ENCODE data around the gene MTNR1A.
A peak's percentile ranks its signal among the peaks of the same experiment; 100 is the strongest.

Gene MTNR1A
- 0 to 3.0 (median 0) reads per million in 17 experiments for total RNA-seq

GRCh38 chr4:186554914-186555827, at the start of gene MTNR1A:
Gene MTNR1A, minus strand, starts transcription at chr4:186555567. Its CDS starts 202 bp downstream, at chr4:186555365.
- DNase-seq = no peak

- no peak for DNase-seq
Observed at GRCh38 chr4:186604124-186604807, 48.9 kb upstream of the MTNR1A start.

- DNase-seq = no peak
Observed at GRCh38 chr4:186602978-186603377, 47.6 kb upstream of the MTNR1A start.

GRCh38 chr4:186599483-186599882, 44.1 kb upstream of the MTNR1A start:
- no peak for DNase-seq

- no peak for DNase-seq
Observed at GRCh38 chr4:186598686-186599085, 43.3 kb upstream of the MTNR1A start.

- no peak for DNase-seq
Observed at GRCh38 chr4:186596850-186597390, 41.6 kb upstream of the MTNR1A start.

- DNase-seq = no peak
Observed at GRCh38 chr4:186596346-186596745, 41.0 kb upstream of the MTNR1A start.

GRCh38 chr4:186593587-186593973, 38.2 kb upstream of the MTNR1A start:
- DNase-seq = no peak

GRCh38 chr4:186592966-186593586, 37.7 kb upstream of the MTNR1A start:
- DNase-seq = no peak

- DNase-seq = no peak
Observed at GRCh38 chr4:186592445-186592844, 37.1 kb upstream of the MTNR1A start.

GRCh38 chr4:186591651-186592050, 36.3 kb upstream of the MTNR1A start:
- DNase-seq = no peak

- DNase-seq = no peak
Observed at GRCh38 chr4:186588503-186588902, 33.1 kb upstream of the MTNR1A start.

GRCh38 chr4:186587416-186588018, 32.1 kb upstream of the MTNR1A start:
- peak; percentile 60 to 78 (median 68) for DNase-seq

GRCh38 chr4:186586205-186586604, 30.8 kb upstream of the MTNR1A start:
- no peak for DNase-seq

GRCh38 chr4:186584912-186585311, 29.5 kb upstream of the MTNR1A start:
- no peak for DNase-seq

- no peak for DNase-seq
Observed at GRCh38 chr4:186581421-186581820, 26.1 kb upstream of the MTNR1A start.

- no peak for DNase-seq
Observed at GRCh38 chr4:186580669-186581068, 25.3 kb upstream of the MTNR1A start.

- no peak for DNase-seq
Observed at GRCh38 chr4:186570193-186570996, 15.0 kb upstream of the MTNR1A start.

GRCh38 chr4:186569533-186570192, 14.3 kb upstream of the MTNR1A start:
- no peak for DNase-seq

- DNase-seq = no peak
Observed at GRCh38 chr4:186566068-186566467, 10.7 kb upstream of the MTNR1A start.

- no peak for DNase-seq
Observed at GRCh38 chr4:186563761-186564160, 8.4 kb upstream of the MTNR1A start.
